Neural cell (in vitro differentiated cells): ENCODE results near the gene CDON. TPM values are rescaled to one million over a fixed set of nuclear protein-coding genes. Genes with fewer than 3 reads are reported as not detected.
"Not testable (repeated sequence)": the region's sequence is repeated elsewhere in the genome, so short reads cannot be mapped to it uniquely, and the experiment has no call there.

Source experiments
- H2AFZ ChIP-seq: fragments of 200-600, 300-800 bp; sonication (generic), shearing (Covaris generic); 2 replicates; pipeline ENCODE4 v1.6.0; 2014; ENCODE audit warnings: low read depth, mild to moderate bottlenecking, antibody characterized with exemption, low read length, moderate library complexity
- H3F3A ChIP-seq: fragments of 200-600 bp; shearing (Covaris generic); 2 replicates; pipeline ENCODE4 v1.6.1; 2016; ENCODE audit warnings: mild to moderate bottlenecking, moderate library complexity, mixed read lengths, antibody characterized with exemption, low read length; ENCODE audit not compliant: insufficient read depth, poor library complexity, severe bottlenecking
- H3K27ac ChIP-seq: fragments of 200-600, 300-800 bp; sonication (generic), shearing (Covaris generic); 2 replicates; pipeline ENCODE4 v1.5.1; 2014; ENCODE audit warnings: mild to moderate bottlenecking, low read length, moderate library complexity
- H3K27me3 ChIP-seq: fragments of 300-800, 200-600 bp; sonication (generic), shearing (Covaris generic); 2 replicates; pipeline ENCODE4 v1.6.0; 2014; ENCODE audit warnings: mild to moderate bottlenecking, low read depth, low read length, moderate library complexity; ENCODE audit not compliant: insufficient read depth
- H3K36me3 ChIP-seq: fragments of 300-800, 200-600 bp; sonication (generic), shearing (Covaris generic); 2 replicates; pipeline ENCODE4 v1.5.1; 2014; ENCODE audit warnings: mild to moderate bottlenecking, antibody characterized with exemption, low read length, moderate library complexity; ENCODE audit not compliant: insufficient read depth
- H3K4me2 ChIP-seq: fragments of 300-800, 200-600 bp; sonication (generic), shearing (Covaris generic); 2 replicates; pipeline ENCODE4 v1.6.0; 2014; ENCODE audit warnings: mild to moderate bottlenecking, low read length
- H3K4me3 ChIP-seq: fragments of 300-800, 200-600 bp; sonication (generic), shearing (Covaris generic); 2 replicates; pipeline ENCODE4 v1.5.1; 2014; ENCODE audit warnings: mild to moderate bottlenecking, low read length, moderate library complexity
- H3K79me2 ChIP-seq: fragments of 200-600 bp; shearing (Covaris generic); replicated peaks from 2 replicates; pipeline ENCODE4 v1.6.0; 2014; ENCODE audit warnings: mild to moderate bottlenecking, low read length, moderate library complexity; ENCODE audit not compliant: insufficient read depth
- H3K9ac ChIP-seq: fragments of 300-800, 200-600 bp; sonication (generic), shearing (Covaris generic); 2 replicates; pipeline ENCODE4 v1.6.1; 2016; ENCODE audit warnings: mild to moderate bottlenecking, low read length, mixed read lengths
- H3K9me2 ChIP-seq: fragments of 200-600 bp; shearing (Covaris generic); 2 replicates; pipeline ENCODE4 v1.6.1; 2016; ENCODE audit warnings: mild to moderate bottlenecking, low read length, mixed read lengths; ENCODE audit not compliant: insufficient read depth
- H3K9me3 ChIP-seq: fragments of 200-600, 300-800 bp; sonication (generic), shearing (Covaris generic); 2 replicates; pipeline ENCODE4 v1.6.1; 2016; ENCODE audit warnings: mild to moderate bottlenecking, mixed run types, low read length, moderate library complexity, mixed read lengths
- H4K20me1 ChIP-seq: fragments of 200-600 bp; shearing (Covaris generic); 2 replicates; pipeline ENCODE4 v1.6.1; 2016; ENCODE audit warnings: mild to moderate bottlenecking, mixed run types; ENCODE audit not compliant: insufficient read depth
- EP300 ChIP-seq: fragments of 450-650 bp; conservative IDR thresholded peaks from 2 replicates; pipeline ENCODE4 v1.6.1; 2014; ENCODE audit warnings: antibody characterized with exemption, mild to moderate bottlenecking, moderate library complexity; ENCODE audit not compliant: poor library complexity, severe bottlenecking
- EZH2 ChIP-seq: fragments of 200-600, 300-800 bp; shearing (Covaris generic), sonication (generic); IDR thresholded peaks from 2 replicates; pipeline ENCODE4 v1.6.1; 2014; ENCODE audit warnings: antibody characterized with exemption, low read length, borderline replicate concordance, mild to moderate bottlenecking; ENCODE audit not compliant: insufficient read depth, poor library complexity, severe bottlenecking
- MXI1 ChIP-seq: fragments of 450-650 bp; conservative IDR thresholded peaks from 2 replicates; pipeline ENCODE4 v1.6.1; 2014; ENCODE audit warnings: antibody characterized with exemption, mild to moderate bottlenecking; ENCODE audit not compliant: poor library complexity, severe bottlenecking
- POLR2AphosphoS5 ChIP-seq: IDR thresholded peaks from 2 replicates; pipeline ENCODE4 v1.6.1; 2012
- RAD21 ChIP-seq: fragments of 450-650 bp; conservative IDR thresholded peaks from 2 replicates; pipeline ENCODE4 v1.6.1; 2014; ENCODE audit warnings: antibody characterized with exemption, mild to moderate bottlenecking, moderate library complexity
- SMC3 ChIP-seq: fragments of 450-650 bp; conservative IDR thresholded peaks from 2 replicates; pipeline ENCODE4 v1.6.1; 2014; ENCODE audit warnings: antibody characterized with exemption, mild to moderate bottlenecking, moderate library complexity; ENCODE audit not compliant: poor library complexity
- TAF1 ChIP-seq: IDR thresholded peaks from 2 replicates; pipeline ENCODE4 v1.6.1; 2012; ENCODE audit warnings: low read depth
- polyA plus RNA-seq: library from polyadenylated mRNA; depleted of rRNA; stranded (reverse); fragments of >200 nt; gene quantifications from 2 replicates; pipeline ENCODE4 v1.2.3, GENCODE V29; 2014
- TF ChIP-seq, protein P1 (sequence below): IDR thresholded peaks from 2 replicates; pipeline ENCODE4 v1.6.1; 2012; ENCODE audit warnings: borderline replicate concordance
- TF ChIP-seq, protein P2 (sequence below): fragments of 450-650 bp; IDR thresholded peaks from 2 replicates; pipeline ENCODE4 v1.5.1; 2014; ENCODE audit warnings: antibody characterized with exemption, mild to moderate bottlenecking, moderate library complexity; ENCODE audit not compliant: poor library complexity, severe bottlenecking

Gene CDON
- polyA plus RNA-seq, 1 donor from 2014 or later: 44.1 TPM

DNA sequence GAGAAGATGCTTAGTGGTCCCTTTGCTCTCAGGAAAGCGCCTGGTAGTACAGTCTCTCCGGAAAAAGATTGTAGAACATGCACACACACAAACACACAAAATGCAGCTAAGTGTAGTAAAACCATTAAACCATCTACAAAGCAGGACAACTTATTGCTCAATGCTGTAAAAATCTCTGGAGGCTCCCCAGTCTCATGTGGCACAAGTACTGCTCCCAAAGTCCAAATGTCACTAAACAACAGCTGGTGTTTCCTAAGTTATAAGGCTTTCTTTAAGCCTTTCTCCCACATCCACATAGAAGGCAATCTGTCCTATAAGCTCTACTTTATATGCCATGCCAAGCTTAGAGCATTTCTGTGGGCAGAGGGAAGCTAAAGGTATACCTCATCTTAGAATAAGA lies 32.9 kb downstream of the CDON start:
- no peaks in the 10 kb centered on the region for H4K20me1 ChIP-seq
- H3K9me2 ChIP-seq: no peaks in the 10 kb centered on the region
- no peak overlapping the region for H3K27ac ChIP-seq
- no peak overlapping the region for H3K4me2 ChIP-seq
- H3K27me3 ChIP-seq: no peaks in the 10 kb centered on the region
- peaks cover 36% of the 10 kb centered on the region for H3K79me2 ChIP-seq
- H3K9me3 ChIP-seq: no peaks in the 10 kb centered on the region
- H3K9ac ChIP-seq: no peak overlapping the region
- H3K4me3 ChIP-seq: no peak overlapping the region
- no peaks in the 10 kb centered on the region for H3K36me3 ChIP-seq
- TF ChIP-seq, protein P1, sequence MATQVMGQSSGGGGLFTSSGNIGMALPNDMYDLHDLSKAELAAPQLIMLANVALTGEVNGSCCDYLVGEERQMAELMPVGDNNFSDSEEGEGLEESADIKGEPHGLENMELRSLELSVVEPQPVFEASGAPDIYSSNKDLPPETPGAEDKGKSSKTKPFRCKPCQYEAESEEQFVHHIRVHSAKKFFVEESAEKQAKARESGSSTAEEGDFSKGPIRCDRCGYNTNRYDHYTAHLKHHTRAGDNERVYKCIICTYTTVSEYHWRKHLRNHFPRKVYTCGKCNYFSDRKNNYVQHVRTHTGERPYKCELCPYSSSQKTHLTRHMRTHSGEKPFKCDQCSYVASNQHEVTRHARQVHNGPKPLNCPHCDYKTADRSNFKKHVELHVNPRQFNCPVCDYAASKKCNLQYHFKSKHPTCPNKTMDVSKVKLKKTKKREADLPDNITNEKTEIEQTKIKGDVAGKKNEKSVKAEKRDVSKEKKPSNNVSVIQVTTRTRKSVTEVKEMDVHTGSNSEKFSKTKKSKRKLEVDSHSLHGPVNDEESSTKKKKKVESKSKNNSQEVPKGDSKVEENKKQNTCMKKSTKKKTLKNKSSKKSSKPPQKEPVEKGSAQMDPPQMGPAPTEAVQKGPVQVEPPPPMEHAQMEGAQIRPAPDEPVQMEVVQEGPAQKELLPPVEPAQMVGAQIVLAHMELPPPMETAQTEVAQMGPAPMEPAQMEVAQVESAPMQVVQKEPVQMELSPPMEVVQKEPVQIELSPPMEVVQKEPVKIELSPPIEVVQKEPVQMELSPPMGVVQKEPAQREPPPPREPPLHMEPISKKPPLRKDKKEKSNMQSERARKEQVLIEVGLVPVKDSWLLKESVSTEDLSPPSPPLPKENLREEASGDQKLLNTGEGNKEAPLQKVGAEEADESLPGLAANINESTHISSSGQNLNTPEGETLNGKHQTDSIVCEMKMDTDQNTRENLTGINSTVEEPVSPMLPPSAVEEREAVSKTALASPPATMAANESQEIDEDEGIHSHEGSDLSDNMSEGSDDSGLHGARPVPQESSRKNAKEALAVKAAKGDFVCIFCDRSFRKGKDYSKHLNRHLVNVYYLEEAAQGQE: no peak
- no peak for TF ChIP-seq RAD21
- TF ChIP-seq MXI1: no peak
- no peak for TF ChIP-seq EZH2
- no peak for TF ChIP-seq POLR2AphosphoS5
- no peak for TF ChIP-seq TAF1
- TF ChIP-seq SMC3: no peak
- TF ChIP-seq EP300: no peak
- TF ChIP-seq, protein P2, sequence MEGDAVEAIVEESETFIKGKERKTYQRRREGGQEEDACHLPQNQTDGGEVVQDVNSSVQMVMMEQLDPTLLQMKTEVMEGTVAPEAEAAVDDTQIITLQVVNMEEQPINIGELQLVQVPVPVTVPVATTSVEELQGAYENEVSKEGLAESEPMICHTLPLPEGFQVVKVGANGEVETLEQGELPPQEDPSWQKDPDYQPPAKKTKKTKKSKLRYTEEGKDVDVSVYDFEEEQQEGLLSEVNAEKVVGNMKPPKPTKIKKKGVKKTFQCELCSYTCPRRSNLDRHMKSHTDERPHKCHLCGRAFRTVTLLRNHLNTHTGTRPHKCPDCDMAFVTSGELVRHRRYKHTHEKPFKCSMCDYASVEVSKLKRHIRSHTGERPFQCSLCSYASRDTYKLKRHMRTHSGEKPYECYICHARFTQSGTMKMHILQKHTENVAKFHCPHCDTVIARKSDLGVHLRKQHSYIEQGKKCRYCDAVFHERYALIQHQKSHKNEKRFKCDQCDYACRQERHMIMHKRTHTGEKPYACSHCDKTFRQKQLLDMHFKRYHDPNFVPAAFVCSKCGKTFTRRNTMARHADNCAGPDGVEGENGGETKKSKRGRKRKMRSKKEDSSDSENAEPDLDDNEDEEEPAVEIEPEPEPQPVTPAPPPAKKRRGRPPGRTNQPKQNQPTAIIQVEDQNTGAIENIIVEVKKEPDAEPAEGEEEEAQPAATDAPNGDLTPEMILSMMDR: no peak
- no peak overlapping the region for H2AFZ ChIP-seq
- H3F3A ChIP-seq: peaks cover 4% of the 10 kb centered on the region

DNA sequence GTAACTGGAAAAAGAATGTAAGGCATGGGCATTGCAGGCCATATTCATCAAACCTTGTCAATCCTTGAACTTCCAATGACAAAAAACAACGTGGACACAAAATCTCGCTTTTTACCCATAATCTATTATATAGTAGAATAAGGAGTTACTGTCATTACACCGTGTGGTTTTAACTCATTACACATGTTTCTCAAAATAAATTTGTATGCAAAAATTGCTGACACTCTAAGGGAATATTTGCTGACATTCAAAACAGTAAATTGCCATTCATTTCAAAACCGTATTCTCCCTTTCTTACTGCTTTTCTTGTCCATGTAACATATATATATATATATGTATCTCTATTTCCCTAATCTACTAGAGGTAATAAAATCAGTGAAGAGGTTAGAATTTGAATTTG lies 33.4 kb downstream of the CDON start:
- no peaks in the 10 kb centered on the region for H3K27me3 ChIP-seq
- no peak overlapping the region for H3K4me2 ChIP-seq
- H3K9me3 ChIP-seq: no peaks in the 10 kb centered on the region
- H4K20me1 ChIP-seq: no peaks in the 10 kb centered on the region
- H3K27ac ChIP-seq: no peak overlapping the region
- H3K9ac ChIP-seq: no peak overlapping the region
- peaks cover 4% of the 10 kb centered on the region for H3F3A ChIP-seq
- no peaks in the 10 kb centered on the region for H3K9me2 ChIP-seq
- TF ChIP-seq SMC3 (no peak), MXI1 (no peak), EP300 (no peak), POLR2AphosphoS5 (no peak), EZH2 (no peak), TAF1 (no peak), RAD21 (no peak)
- TF ChIP-seq, protein P1: no peak
- TF ChIP-seq, protein P2: no peak
- no peaks in the 10 kb centered on the region for H3K36me3 ChIP-seq
- no peak overlapping the region for H3K4me3 ChIP-seq
- H3K79me2 ChIP-seq: peaks cover 40% of the 10 kb centered on the region
- H2AFZ ChIP-seq: no peak overlapping the region

DNA sequence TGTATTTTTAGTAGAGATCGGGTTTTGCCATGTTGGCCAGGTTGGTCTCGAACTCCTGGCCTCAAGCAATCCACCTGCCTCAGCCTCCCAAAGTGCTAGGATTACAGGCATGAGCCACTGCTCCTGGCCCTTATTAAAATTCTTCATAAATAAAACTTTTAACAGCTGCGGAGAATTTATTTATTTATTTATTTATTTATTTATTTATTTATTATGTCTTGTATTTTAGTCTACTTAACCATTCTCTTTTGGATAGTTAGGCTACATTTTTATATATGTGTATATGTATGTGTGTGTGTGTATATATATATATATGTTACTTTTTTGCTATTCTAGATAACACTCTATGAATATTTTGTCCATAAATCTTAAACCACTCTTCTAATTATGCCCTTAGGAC lies 34.1 kb downstream of the CDON start:
- not testable (repeated sequence) for H2AFZ ChIP-seq, H4K20me1 ChIP-seq, H3F3A ChIP-seq, H3K27me3 ChIP-seq, H3K4me2 ChIP-seq, H3K27ac ChIP-seq, H3K4me3 ChIP-seq, H3K36me3 ChIP-seq, H3K9me2 ChIP-seq, H3K9me3 ChIP-seq, H3K9ac ChIP-seq
- peaks cover 40% of the 10 kb centered on the region for H3K79me2 ChIP-seq
